ENCODE data around the gene CEP104.

The CEP104 gene

DNA sequence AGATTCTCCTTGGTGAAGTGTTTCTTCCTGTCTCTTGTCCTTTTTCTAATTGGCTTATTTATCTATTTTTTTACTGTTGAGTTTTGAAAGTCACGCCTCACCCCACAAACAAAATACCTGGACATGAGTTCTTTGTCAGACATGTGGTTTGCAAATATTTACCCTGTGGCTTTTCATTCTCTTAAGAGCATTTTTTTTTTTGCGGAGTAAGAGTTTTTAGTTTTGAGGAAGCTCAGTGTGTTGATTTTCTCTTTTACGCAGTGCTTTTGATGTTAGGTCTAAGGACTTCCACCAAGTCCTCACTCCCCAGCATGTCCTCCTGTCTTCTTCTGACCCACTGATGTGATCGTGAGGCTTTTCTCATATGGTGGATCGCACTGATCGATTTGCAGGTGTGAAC lies 7.9 kb upstream of the CEP104 start:
- no peak for DNase-seq

DNA sequence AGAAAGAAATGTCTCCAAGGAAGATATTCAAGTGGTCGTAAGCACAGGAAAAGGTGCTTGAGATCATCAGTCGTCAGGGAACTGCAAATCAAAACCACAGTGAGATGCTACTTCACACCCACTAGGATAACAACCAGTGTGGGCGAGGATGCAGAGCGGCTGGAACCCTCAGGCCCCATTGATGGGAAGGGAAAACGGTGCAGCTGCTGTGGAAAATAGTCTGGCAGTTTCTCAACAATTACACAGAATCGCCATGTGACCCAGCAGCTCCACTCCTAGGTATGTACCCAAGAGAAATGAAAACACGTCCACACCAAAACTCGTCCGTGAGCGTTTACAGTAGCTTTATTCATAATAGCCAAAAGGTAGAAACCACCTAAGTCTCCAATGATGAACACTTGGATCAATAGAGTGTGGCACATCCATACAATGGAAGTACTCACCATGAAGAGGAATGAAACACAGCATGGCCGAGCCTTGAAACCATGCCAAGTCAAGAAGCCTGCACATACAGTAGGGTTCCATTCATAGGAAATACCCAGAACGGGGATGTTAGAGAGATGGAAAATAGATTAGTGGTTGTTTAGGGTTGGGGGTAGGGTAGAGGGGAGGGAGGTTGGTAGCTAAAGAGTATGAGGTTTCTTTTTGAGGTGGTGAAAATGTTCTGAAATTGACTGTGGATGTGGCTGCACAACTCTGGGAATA lies 6.4 kb upstream of the CEP104 start:
- DNase-seq, result no peak

DNA sequence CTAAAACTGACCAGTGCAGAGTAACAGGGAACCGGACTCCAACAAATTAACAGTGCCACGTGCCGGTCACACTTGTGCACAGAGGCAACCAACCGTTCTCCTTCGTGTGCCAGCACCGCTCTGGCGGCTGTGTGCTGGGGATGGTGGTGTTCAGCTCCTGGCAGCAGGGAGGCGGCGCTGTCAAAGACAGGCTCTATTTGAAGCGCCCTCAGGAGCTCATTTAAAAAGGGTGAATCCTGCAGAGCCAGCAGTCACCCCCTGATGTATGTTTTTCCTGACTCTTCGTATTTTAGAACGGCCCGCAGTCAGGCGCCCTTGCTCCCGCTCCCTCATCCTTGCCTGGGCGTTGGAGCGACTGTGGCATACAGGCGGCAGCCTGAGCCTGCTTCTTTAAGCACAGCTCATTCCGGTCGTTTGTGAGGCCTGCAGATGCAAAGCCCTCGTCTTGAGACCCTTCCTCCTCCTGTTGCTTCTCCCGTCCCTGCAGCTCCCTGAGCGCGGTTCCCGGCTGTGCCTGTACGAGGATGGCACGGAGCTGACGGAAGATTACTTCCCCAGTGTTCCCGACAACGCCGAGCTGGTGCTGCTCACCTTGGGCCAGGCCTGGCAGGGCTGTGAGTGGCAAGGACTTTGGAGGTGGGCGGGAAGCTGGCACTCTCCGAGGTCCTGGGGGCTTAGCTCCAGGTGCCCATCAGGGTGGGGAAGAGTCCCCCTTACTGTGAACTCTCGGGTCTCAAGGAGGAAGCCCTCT lies 1.4 kb upstream of the CEP104 start:
- no peak for DNase-seq

DNA sequence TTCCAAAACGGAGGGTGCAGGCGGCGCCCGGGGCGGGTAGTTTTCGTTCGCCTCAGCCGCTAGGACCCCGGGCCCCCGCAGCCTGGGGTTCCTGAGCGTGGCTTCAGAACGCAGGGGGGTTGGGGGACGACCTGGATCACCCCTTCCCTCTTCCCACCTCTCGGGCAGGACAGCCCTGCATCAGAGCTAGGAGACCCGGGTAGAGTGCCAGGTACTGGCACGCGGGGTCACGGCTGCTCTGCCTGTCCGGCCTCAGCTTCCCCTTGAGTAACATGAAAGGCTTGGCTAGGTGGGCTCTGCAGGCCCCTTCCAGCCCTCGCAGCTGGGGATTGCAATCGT lies 749 bp upstream of the CEP104 start:
- DNase-seq, result no peak

DNA sequence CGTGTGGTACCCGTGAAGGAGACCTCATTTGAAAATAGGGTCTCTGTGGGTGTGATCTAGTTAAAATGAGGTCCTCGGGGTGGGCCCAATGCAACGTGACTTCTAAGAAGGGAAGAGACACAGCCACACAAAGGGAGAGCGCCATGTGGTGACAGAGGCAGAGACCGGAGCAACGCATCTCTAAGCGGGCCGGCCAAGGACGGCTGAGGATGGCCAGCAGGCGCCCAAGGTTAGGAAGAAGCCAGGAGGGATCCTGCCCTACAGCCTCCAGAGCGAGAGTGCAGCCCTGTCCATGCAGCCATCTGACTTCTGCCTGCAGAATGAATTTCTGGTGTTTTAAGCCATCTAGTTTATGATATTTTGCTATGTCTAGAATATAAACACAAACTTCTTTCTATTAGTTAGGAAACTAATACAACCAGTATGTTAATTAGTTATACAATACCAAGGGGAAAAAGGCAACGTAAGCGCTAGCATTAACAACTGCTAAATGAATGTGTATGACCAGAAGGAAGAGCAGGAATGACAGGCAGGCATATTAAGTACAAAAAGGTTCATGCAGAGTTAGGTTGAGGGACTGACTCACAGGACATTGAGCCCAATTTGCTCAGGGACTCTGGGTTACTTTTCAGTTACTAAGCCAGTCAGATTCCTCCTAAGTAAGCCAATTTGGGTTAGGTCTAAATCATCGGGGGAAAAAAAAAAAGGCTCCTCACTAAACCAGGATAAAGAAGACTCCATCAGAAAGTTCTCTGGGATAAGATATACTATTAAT lies 4.1 kb downstream of the CEP104 start:
- DNase-seq, result no peak

DNA sequence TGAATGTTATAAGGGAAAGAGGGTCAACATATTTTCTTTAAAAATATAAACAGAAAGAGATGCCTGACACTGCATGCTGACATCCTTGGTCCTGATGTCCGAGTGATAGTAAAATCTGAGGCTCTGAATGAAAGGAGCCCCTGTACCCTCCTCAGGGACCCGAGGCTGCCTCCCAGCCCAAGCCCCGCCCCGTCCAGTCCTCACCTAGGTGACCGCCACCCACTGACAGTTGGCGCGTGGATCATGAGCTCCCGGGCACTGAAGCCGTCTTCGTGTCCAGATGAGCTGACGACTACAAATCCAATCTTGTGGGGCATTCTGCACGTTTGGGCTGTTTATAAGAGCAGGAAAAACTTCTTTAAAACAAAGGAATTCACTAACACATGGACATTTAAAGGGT lies 4.9 kb downstream of the CEP104 start:
- no peak for DNase-seq

DNA sequence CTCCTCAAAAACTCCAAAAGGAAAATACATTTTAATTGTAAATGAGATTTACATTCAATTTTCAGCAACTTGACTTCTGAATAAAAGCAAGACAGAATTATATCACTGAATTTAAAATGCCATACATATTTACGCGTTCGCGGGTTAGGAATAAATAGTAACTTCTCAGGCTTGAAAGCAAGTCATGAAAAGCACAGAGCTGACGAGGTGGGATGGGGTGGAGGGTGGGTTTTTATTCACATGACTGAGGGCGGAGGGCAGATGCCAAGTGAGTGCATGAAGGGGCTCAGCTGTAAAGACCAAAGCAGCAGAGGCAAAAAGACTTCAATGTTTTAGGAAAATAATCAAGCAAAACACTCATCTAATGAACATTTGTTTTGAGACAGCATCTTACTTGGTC lies 5.7 kb downstream of the CEP104 start:
- no peak for DNase-seq

DNA sequence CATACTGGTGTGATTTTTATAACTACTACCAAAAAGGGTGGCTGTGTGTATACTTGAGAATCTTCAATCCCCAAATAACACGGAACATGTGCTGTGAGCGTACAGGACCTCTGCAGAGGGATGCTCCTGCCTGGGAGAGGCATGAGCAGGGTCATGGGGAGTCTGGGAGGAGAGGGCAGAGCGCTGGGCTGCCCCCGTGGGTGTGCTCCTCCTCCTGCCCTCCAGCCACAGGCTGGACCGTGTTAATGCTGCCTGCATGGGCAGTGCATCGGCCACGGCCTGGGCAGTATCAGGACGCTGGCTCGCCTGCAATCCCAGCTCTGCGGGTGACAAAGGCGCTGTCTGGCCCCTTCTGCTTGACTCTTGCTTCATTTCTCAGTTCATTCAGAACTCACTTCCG lies 6.2 kb downstream of the CEP104 start:
- no peak for DNase-seq

DNA sequence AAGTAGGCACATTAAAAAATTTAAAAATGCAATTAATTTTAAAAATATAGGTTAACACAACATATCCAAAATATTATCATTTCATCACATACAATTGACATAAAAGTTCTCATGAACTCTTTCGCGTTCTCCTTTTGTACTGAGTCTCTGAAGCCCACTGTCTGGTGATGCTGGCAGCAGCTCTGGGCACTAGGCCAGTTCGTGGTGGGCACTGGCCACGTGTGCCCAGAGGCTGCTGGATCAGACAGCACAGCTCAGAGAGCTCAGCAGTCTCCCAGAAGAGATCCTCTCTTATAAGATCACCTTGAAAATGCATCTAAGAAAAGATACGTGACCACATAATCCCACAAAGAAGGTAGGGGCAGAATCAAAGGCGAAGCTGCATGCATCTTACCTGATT lies 9.9 kb downstream of the CEP104 start:
- DNase-seq, result no peak

DNA sequence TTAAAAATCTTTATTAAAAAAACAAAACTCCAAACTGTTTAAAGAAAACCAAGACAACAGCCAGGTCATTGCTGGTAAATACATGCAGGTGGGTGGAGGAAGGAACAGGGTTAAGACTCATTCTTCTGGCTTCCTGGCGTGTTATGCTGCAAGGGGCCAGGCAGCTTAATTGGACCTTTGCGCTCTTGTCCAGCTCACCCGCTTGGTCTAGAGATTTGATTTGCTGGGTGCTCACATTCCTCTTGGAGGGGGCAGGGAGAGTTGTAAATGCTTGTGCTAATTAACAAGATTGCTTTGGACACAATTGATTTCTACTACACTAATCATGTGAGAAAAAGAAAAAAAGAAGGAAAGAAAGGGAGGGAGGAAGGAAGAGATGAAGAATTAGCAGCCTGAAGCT lies 10.5 kb downstream of the CEP104 start:
- DNase-seq, result no peak

DNA sequence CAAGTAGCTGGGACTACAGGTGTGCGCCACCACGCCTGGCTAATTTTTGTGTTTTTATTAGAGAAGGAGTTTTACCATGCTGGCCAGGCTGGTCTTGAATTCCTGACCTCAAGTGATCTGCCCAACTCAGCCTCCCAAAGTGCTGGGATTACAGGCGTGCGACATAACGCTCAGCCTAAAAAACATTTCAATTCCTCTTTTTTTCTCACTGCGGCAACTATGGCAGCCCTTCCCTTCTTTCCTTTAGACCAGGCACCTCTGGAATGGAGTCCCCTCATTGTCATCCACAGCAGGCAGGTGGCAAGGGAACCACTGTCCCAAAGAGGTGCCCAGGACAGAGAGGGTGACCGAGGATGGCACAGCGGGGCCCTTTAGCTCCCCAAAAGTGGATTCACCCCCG lies 14.1 kb downstream of the CEP104 start:
- peak; percentile 15 for DNase-seq

DNA sequence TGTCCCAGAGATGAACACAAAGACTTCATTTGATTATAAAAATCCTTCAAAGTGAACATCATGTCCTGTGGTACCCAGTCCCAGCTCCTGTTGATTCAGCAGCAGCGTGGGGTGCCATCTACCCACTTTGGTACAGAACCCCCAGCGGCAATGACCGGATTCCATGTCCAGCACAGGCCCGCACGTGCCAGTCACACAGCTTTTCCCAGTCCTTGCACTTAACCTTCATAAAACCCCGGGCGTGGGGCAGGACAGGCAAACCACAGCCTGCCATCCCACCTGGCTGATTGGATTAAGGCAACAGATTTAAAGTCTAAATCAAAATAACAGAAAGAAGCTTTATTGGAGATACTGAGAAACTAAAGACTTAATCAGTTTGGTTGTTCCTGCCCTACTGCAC lies 15.5 kb downstream of the CEP104 start:
- DNase-seq, result no peak

DNA sequence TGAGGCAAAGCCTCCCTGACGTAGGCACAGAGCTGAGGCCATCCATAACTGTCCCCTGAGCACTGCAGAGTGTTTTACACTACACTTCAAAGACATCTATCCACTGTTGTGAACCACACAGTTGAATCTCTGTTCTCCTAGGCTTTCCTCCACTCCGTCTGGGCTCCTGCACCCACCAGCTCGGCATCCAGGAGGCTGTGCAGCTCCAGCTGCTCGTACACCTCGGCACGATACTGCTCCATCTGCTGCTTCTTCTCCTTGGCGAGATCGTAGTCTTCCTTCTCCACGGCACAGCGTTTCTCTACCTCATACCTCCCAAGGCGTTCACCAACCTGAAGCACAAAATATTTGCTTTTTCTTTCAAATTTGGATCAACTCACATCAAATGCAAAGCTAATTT lies 18.2 kb downstream of the CEP104 start:
- no peak for DNase-seq

DNA sequence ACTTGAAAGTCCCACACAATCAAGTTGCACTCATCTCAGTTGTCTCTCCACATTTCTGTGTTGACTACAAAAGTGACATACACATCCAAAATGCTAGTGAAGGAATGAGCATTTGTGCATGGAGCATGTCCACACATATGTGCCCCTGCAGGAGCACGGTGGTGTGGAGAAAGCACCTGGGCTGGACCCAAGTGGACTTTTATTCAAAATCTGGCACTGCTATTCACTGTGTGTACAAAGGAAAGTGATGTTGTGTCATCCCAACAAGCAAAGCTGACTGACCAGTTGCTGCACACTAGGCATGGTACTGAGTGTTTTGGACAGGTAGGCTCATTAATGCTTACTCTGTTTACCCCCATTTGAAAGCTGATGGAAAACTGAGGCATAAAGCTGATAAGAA lies 19.3 kb downstream of the CEP104 start:
- no peak for DNase-seq

DNA sequence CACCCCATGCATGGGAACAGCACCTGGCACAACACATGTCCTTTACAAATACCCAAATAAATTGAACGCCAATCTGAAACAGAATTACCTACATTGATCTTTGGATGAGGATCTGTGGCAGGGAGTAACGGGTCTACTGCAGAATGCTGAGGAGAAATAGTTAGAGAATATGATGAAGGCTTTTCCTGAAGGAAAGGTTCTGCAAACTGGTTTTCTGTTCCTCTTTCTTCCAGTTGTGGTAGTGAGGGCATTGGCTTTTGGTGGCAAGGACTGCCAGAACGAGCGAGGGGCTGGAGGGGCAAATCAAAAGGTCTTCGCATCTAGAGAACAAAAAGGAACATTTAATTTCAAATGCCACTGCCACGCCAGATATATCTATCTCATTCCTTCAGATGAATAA lies 19.8 kb downstream of the CEP104 start:
- no peak for DNase-seq

DNA sequence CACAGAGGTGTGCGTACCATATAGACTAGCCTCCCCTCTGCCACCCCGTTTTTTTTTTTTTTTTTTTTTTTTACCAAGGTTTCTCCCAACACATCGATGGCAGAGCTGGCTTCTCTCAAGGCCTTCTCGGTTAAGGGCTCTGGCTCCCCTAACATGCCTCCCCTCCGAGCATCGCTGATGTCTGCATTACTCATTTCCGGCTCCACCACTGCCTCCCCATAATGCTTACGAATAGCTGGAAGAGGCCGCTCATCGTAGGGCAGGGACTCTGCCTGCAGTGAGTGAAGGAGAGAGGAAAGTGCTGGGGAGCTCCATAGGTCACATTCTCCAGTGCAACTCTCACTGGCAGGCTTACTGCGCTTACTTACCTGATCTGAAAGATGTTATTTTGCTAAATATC lies 20.6 kb downstream of the CEP104 start:
- DNase-seq, result no peak

DNA sequence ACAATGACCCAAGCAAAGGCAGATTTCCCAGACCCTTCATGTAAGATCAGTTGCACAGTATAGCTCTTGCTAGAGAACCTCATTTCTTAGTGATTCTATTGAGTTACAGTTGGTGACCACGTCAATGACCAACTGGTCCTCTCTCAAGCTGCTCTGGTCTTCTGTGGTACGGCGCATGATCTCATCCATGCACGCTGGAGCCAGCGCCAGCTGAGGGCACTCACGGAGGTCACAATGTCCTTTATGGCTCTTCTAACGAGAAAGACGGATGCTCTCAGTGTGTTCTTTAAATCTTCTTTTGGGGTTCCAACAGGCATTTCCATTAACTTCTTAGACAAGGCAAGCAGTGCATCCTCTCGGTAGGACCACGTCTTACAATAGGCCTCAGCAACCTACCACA lies 22.3 kb downstream of the CEP104 start:
- no peak for DNase-seq

DNA sequence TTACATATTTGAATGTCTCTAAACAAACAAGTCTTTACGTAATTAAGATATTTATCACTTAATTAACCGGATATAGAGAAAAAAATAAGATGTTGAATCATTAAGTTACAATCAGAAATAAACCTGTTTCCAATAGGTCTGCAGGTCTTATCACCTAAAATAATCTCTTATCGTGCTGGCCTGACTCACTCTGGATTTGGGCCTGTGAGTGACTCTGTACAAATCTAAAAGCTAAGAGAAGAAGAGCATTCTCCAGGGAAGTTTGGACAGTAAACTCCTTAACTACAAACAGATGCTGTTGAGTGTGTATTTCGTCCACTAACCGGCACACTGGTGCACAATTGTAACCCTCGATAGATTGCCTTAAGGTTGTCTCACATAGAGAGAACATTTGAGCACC lies 25.3 kb downstream of the CEP104 start:
- DNase-seq, result no peak

DNA sequence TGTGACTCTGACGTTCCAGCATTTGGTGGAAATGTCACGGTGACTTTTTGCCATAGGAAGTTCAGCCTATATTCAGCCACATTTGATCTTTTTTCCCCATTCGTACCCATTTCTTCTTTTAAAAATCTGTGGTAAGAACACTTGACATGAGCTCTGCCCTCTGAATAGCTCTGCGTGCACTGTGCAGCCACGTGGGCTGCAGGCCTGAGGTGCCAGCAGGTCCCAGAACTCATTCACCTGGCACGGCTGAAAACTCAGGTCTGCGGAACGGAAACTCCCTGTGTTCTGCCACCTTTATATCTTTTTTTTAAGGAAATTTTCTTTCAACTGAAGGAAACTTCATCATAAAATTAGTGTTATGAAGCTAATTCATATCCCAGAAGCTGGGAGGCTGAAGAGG lies 28.6 kb downstream of the CEP104 start:
- no peak for DNase-seq

DNA sequence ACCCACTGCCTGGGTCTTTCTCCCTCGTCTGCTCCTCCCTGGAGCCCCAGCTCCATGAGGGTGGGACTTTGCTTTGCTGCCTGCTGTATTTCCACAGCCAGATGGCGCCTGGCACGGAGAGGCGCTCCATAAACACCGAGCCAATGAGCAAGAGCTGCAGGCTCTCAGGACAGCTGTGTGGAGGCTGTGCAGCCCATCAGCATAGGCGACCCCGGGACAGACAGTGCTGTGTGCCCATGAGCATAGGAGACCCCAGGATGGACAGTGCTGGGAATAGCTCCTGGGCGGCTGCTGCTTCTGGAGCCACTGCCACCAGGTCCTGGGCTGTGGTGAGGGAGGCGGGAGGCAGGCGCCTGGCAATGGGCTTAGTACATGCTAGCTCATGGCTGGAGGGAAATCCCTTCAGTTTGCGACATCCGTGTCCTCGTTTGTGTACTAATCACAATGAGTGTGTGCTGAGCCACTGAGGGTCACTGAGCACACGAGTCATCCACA lies 29.2 kb downstream of the CEP104 start:
- no peak for DNase-seq

DNA sequence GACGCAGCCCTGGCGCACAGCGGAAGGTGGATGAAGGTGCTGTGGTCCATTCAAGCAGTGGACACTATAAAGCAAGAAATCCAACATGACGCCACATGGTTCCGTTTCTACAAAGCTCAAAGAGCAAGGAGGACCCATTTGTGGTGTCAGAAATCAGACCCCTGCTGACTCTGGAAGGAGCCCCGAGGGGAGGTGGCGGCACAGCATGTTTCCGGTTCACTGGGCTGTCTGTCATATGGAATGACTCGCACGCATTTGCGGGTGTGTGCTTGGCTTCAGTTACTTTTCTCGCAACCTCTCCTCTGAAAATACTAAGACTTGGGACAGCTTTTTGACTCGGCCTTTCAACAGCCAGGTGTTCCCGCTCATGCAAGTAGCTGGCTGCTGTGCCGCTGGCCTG lies 31.7 kb downstream of the CEP104 start:
- no peak for DNase-seq

DNA sequence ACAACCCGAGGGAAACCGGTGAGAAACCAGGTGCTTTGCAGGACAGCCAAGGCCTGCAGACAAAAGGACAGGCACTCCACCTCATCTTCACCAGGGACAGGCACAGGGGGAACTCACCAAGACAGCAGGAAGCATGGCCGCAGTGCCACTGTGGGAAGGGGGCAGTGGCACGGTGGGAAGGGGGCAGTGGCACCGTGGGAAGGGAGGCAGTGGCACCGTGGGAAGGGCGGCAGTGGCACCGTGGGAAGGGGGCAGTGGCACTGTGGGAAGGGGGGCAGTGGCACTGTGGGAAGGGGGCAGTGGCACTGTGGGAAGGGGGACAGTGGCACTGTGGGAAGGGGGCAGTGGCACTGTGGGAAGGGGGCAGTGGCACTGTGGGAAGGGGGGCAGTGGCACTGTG lies 32.4 kb downstream of the CEP104 start:
- DNase-seq, result no peak

DNA sequence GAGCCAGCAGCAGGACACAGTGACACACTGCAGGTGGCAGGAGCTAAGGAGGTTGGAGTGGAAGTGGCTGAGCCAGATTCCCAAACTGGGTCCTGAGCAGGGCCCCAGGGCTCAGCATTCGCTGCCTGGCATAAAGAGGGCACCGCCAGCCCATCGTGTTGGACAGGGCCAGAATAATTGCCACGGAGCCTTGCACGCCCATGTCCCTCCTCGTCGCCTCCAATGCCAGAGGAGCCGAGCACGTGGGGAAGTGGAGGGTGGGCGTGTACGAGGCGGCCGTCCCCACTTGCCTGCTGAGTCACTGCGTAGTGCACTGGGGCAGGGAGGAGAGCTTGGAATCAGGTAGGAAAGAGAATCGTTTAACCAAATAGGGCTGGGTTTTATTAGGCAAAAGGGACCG lies 34.6 kb downstream of the CEP104 start:
- DNase-seq, result no peak

DNA sequence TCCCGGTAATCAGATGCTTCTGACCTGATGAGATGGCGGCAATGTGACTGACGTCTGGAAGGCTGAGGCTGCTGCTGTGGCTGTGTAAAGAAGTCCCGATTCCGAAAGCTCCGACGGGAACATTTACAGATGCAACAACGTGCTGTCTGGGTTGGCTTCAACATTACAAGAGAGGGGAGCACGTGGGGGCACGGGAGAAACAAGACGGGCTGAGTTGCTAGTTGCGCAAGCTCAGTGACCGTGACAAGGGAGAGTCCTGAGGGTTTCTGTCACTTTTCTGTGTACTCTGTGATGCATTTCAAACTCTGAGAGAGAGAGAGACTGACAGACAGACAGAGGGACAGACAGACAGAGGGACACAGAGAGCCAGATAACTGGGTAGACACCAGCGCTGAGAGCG lies 35.1 kb downstream of the CEP104 start:
- no peak for DNase-seq
